EL (cell line): ENCODE measurements around the gene CCDC82.
A peak's percentile ranks its signal among the peaks of the same experiment; 100 is the strongest.
"Not testable (repeated sequence)": the region's sequence is repeated elsewhere in the genome, so short reads cannot be mapped to it uniquely, and the experiment has no call there.

Source experiments
- DNase-seq: peaks from one replicate; pipeline ENCODE4 v3.0.0-alpha.2; 2016

Gene CCDC82

GRCh38 chr11:96389720-96390487 lies at the start of gene CCDC82, which contains the start of gene JRKL:
Gene CCDC82, minus strand, starts transcription at chr11:96389912. Its CDS starts 5,165 bp downstream, at chr11:96384747.
Gene JRKL, plus strand, starts transcription at chr11:96390013. Its CDS starts 637 bp downstream, at chr11:96390650.
- peak; percentile 97 for DNase-seq

GRCh38 chr11:96432654-96433053 lies 42.9 kb upstream of the CCDC82 start:
- not testable (repeated sequence) for DNase-seq

- no peak for DNase-seq
These were observed 41.0 kb upstream of the CCDC82 start for GRCh38 chr11:96430668-96431067.

GRCh38 chr11:96424693-96425092 lies 35.0 kb upstream of the CCDC82 start:
- DNase-seq, result peak; percentile 55

GRCh38 chr11:96413408-96413807 lies 23.7 kb upstream of the CCDC82 start:
- no peak for DNase-seq

- DNase-seq, result no peak
These were observed 23.2 kb upstream of the CCDC82 start for GRCh38 chr11:96412761-96413381.

GRCh38 chr11:96411412-96411811 lies 21.7 kb upstream of the CCDC82 start:
- DNase-seq, result not testable (repeated sequence)

GRCh38 chr11:96400697-96401096 lies 11.0 kb upstream of the CCDC82 start:
- DNase-seq, result no peak

GRCh38 chr11:96397863-96398262 lies 8.2 kb upstream of the CCDC82 start:
- no peak for DNase-seq

- DNase-seq, result no peak
These were observed 6.9 kb upstream of the CCDC82 start for GRCh38 chr11:96396637-96397036.

GRCh38 chr11:96394773-96395172 lies 5.1 kb upstream of the CCDC82 start:
- DNase-seq, result no peak

GRCh38 chr11:96393753-96394348 lies 4.1 kb upstream of the CCDC82 start:
- DNase-seq, result peak; percentile 51

- peak; percentile 14 for DNase-seq
These were observed 2.1 kb upstream of the CCDC82 start for GRCh38 chr11:96391698-96392307.

- no peak for DNase-seq
These were observed 728 bp upstream of the CCDC82 start for GRCh38 chr11:96390488-96390792.

- DNase-seq, result no peak
These were observed 607 bp downstream of the CCDC82 start for GRCh38 chr11:96388891-96389719.

- no peak for DNase-seq
These were observed 4.5 kb downstream of the CCDC82 start for GRCh38 chr11:96385187-96385586.

GRCh38 chr11:96384156-96384555 lies 5.6 kb downstream of the CCDC82 start:
- no peak for DNase-seq

- no peak for DNase-seq
These were observed 12.9 kb downstream of the CCDC82 start for GRCh38 chr11:96376796-96377195.

GRCh38 chr11:96373826-96374225 lies 15.9 kb downstream of the CCDC82 start:
- DNase-seq, result no peak

GRCh38 chr11:96367342-96367741 lies 22.4 kb downstream of the CCDC82 start:
- DNase-seq, result no peak

GRCh38 chr11:96366024-96366423 lies 23.7 kb downstream of the CCDC82 start:
- DNase-seq, result peak; percentile 7

GRCh38 chr11:96365493-96365892 lies 24.2 kb downstream of the CCDC82 start:
- no peak for DNase-seq

GRCh38 chr11:96361778-96362177 lies 27.9 kb downstream of the CCDC82 start:
- DNase-seq, result peak; percentile 12
